Occipital lobe (tissue), 2 donors: Measurements from ENCODE around the gene APBA2. TPM values are rescaled to one million over a fixed set of nuclear protein-coding genes. Genes with fewer than 3 reads are reported as not detected.
A peak's percentile ranks its signal among the peaks of the same experiment; 100 is the strongest.
"Not testable (repeated sequence)": the region's sequence is repeated elsewhere in the genome, so short reads cannot be mapped to it uniquely, and the experiment has no call there.

ENCODE experiments used
- DNase-seq: peaks from one replicate; lab custom pipeline; 2025; lab: John Stamatoyannopoulos, UW
- total RNA-seq: library from RNA; depleted of rRNA; stranded (reverse); fragments of >200 nt; gene quantifications from one replicate; pipeline ENCODE4 v1.2.3, GENCODE V29; 2014

APBA2 gene
- total RNA-seq, 1 donor from 2014 or later, result 108 TPM

DNA sequence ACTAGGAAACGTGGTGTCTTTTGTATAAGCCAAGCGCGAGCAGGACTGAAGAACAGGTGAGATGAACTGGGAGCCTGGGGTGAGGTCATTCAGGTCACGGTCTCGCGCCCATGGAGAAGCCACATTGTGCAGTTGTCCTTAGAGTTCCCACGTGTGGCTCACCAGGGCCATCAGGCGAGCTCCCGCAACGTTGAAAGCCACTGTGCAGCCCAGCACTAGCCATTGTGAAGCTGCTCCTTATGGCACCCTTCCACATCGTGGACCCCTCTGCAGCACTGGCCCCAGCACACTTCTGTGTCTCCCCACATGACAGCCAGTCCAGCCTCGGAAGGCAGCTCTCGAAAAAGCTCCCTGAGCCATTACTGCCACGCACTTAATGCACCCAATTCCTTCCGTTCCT lies 7.6 kb upstream of the APBA2 start:
- no peak for DNase-seq

DNA sequence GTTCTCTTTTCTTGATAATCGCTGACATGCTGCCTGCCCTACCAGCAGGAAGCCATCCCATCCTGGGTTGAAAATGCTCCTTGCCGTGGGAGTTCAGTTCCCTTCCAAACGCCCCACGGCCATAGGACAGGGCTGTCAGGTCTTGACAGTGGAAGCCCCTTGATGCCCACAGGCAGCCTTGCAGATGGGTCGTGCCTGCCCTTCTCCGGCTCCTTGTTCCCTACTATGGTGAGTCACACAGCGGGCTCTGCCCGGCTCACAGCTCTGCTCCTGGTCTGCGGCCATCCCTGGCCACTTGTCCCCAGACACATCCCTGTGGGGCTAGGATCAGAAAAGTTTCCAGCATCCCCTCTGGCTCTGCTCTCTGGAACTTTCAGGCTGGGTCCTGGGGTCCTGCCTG lies 6.2 kb upstream of the APBA2 start:
- no peak for DNase-seq

DNA sequence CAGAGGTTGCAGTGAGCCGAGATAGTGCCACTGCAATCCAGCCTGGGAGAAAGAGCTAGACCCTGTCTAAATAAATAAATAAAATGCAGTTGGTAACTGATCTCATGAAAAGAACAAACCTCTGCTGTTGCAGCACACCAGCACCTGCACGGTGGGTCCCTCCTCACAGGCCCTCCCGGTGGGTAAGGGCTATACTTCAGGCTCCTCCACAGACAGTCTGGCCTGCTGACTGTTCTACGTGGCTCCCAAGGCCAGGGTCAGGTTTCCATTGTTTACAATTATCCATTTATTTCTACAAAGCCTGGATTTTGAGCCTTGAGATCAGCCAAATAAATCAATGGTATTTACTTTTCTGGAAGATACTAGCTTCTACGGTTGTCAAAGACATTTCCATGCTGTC lies 5.1 kb upstream of the APBA2 start:
- no peak for DNase-seq

DNA sequence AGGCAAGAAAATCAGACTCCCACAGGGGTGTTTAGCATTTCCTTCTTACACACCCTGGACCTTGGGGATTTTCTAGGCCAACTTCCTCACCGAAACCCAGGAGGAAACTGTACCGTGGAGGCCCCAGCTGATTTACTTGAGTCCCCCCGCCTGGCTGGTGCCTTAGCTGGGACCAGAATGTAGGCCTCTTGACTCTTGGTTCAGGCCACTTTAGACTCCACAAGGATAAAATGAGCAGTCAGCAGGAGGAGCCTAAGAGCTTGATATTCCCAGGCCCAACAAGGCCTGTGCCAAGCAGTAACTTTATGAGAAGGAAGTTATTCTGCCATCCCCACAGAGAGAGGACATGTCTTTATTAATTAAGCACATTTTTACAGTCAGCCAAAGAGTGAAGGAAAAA lies 4.6 kb upstream of the APBA2 start:
- DNase-seq, result no peak

DNA sequence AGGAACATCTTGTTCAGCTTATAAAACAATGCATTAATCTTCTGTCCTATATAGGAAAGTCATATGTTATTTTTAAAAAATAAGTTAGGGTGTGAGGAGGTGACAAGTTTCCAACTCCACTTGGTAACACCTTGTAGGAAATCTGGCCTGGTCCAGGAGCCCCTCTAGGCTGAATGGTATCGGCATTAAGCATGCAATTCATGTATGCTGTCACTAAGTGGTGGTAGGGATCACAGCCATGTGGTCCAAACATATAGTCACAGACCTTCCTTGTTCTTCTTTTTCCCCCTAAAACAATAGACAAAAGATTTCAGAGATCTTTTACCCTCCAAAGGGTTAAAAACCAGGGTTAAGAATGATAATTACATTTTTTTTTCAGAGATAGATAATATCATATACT lies 4.2 kb upstream of the APBA2 start:
- no peak for DNase-seq

DNA sequence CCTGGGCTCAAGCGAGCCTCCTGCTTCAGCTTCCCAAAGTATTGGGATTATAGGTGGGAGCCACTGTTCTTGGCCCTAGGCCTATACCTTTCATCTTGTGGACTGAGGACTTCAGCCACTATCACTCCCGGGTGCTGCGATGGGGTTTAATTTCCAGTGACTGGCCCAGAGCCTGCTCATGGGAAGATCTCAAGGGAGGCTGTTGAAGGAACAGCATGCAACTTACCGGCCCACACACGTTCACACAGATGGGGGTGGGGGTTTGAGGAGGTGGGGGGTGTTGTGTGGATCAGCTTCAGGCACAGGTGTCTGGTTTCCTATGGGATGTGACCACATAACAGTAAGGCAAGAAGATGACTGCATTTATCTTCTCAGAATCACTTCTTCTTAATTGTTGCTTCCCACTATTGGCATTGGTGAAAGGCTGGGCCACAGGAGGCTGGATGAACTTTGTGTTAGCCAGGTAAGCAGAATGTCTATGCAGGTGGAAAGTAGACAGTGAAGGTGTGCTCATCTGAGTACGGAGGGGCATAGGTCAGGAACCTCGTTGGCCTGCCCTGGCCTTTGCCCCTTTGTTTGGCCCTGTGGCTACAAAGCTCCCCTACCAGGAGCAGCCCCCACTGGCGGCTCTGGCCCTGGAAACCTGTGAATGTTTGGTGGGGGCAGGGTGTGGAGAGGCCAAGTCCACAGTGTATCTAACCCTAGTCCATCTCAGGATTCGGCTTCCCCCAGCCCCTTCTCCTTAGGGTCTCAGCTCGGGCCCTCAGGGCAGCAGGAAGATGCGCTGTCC lies 1.4 kb upstream of the APBA2 start:
- no peak for DNase-seq

DNA sequence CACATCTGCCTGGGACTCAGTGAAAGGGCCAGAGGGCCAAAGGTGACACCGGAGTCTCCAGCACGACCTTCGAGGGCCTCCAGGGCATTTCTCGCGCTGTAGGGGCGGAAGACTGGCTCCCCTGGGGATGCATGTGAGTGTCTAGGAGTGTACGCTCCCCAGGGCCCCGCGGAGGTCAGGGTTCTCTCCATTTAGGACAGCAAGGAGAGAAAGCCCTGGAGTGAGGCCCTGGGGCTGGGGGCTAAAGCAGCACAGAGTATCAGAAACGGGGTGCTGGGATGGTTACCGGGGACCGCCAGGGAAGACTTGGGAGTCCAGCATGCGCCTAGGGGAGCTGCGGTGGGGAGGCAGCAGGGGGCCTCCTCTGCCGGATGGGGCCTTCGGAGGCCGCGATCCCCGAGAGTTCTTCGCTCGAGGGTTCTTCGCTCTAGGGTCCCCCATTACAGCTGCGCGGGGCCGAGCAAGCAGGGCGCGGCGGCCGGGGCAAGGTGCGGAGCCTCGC lies 595 bp upstream of the APBA2 start:
- no peak for DNase-seq

DNA sequence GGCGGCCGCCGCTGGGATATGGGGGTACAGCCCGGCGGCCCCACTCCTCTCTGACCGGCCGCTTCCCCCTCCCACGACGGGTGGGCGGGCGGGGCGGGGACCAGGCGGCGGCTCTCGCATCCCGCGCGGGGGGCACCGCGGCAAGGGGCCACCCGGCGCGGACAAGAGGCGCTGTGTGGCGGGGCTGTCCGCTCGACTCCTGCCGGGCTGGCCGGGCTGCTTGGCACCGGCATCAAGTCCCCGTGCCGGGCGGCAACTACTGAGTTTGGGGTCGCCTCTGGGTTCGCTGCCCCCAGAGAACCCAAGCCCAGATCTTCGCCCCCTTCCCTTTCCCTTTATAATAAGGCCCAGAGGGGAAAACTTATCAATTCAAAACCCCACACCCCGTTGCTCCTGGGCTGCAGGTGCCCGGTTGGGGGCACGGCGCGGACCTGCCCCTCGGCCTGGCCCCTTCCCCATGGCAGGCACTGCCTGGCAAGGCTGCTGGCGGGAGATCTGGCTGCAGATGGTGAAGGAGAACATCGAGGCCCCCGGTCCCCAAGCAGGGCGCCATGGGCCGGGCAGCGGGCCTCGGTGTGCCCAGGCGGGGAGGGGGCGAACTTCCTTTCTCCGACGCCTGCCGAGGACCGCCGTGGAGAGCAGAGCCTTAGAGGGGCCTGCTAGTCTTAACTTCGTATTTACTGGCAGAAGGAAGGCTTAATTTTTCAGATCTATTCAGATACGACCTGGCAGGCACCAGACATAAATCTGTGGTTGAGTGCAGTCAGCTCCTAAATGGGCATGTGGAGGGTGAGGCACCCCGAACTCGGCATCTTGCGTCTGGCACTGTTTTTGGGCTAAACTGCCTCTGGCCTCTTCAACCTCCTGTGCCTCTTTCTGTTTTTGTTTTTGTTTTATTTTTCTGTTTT lies 911 bp downstream of the APBA2 start:
- DNase-seq, result no peak

DNA sequence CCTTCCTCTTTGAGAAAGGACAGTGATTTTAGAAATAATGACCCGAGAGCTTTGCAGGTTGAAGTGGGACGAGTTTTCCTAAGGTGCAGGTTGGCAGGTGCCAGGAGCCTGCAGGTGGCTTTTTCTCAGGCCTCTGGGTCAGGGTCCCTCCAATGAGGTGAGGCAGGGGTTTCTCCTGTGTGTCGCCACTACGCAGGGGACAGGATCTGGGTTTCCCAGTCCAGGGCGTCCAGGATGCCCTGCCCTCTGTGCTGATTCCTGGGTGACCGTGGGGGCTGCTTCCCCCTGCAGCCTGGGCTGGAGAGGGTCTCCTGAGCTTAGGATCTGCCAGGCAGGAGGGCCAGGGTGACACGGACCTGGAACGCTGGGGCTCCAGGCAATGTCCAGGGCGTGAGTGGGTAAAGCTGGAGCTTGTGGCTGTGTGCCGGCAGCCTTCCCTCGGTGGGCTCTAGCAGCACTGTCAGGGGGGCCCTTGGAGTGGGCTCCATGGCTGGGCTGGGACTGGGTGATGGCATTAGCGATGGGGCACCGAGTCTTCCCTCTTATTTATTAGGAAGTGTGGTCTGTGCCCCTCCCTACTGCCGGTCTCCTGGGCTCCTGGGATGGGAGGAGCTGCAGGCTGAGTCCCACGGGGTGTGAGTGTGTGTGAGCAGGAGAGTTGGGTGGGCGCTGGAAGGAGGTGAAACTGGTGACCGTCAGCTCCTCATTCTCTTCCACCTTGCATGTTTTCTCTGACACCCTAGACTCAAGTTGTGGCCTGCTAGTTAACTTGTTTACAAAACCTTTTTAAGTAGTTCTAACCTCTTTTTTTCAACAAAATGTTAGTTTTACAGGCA lies 1.8 kb downstream of the APBA2 start:
- no peak for DNase-seq

DNA sequence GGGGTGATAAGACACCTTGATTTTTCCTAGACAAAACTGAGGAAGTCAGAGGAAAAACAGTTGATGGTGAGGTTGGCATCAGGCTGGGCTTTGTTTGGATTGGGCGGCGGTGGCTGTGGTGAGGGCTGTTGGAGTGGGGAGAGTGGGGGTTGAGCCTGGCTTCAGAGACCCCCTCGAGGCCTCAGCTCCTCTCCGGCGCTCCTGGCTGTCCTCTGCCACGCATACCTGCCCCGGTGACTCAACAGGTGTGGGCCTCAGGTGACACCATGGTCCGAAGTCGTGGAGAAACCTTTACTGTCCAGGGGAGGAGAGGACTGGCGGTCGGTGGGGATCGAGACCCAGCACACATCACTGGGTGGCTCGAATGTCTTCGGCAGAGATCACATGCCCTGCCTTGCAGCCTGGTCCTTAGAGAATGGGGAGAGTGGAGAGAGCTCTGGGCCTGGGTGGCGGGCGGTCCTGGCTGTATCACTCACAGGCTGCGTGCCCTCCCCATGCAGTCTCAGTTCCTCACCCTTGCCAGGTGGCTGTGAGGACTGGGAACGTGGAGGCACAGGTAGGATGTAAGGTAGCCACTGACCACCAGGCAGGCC lies 2.6 kb downstream of the APBA2 start:
- no peak for DNase-seq

DNA sequence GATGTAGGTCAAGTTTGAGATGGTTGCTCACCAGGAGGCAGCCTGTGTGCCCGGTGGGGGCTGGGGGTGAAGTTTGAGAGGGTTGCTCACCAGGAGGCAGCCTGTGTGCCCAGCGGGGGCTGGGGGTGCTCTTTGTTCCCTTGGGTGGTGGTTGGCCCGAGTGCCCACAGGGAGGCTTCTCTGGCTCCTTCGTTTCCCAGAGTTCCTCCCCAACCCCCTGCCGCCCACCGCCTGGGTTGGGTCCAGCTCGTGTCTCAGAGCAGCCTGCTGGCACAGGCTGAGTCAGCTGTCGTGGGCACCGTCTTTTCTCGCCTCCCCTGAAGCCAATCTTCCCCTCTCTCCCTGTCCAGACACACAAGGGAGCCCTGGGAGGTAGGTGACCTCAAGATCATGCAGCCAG lies 3.1 kb downstream of the APBA2 start:
- DNase-seq, result peak; percentile 48

DNA sequence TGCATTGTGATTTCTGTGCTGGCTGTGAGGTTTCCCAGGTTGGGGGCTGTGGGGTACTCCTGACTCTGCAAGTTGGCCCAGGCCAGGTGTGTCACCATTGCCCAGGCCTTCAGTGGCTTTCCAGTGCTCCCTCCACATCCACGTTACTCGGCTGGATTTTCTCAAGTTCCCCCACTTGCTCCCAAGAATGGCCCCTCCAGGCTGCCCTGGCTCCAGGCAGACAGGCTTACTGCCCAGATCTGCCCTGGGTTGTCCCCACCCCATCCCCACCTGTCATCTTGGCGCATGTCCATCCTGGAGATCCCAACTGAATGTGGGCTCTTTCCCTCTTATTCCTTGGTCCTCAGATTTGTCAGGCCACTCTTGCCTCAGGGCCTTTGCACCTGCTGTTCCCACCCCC lies 3.6 kb downstream of the APBA2 start:
- DNase-seq, result no peak

DNA sequence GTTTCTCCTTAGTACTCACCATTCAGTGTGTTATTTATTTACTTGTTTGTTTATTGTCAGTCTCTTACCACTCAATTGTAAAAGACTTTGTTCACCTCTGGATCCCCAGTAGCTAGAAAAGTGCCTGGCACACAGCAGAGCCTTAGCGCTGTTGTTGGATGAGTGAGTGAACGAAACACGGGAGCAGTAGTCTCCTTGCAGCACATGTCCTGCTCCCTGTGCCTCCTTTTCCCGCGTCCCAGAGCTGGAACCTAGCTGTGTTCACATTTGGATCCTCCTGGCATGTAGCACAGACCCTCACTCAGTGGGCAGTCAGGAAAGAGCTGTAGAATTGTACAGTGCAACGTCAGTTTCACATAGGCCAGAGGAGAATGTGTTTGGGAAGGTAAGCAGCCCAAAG lies 4.1 kb downstream of the APBA2 start:
- not testable (repeated sequence) for DNase-seq

DNA sequence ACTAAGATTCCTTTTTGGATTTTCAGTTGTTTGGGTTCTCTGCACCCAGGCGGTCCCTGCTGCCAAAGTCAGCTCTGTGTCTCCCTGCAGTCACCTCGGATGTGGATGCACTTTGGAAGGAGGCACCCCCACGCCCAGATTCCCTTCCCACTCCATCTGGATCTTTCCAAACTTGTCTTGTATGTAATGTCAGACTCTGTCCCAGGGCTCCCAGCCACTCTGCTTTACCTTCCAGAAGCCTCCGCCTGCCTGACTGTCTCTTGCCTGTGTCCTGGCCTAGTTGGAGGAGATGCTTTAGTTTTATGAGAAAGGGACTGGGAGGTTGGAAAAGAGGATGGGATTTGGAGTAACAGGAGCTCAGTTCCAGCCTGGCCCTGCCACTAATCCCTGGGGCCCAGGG lies 4.5 kb downstream of the APBA2 start:
- DNase-seq, result not testable (repeated sequence)

DNA sequence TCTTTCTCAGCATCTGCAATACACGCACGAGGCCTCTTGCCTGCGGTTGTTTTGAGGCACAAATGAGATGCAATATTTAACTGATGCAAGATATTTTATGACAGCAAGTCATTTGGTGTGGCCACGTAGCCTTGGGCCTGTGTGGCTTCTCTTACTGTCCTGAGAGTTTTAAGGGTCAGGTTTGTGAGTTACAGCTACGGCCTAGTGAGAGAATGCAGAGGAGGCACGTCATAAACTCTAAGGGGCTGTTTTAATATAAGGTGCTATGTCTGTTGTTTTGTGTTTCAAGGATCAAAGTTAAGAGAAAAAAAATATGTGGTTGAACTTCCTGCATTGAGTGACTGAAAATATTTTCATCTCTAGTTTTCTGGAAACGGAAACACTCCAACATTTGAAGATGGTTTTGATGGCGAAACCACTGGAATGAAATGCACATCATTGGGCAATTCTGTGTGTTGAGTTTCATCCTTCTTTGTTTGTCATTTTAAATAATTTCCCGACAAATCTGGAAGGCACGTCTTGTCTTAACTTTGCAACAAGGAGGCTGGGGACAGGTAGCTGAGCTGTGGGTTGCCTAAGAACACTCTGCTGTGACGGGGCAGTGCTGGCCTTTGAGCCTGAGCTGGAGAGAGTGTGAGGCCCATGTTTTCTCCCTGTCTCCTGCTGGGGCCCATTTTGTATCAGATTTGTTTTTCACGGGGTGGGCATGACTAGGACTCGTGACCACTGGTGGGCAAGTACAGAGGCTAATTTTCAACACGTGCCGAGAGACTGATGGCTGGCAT lies 5.1 kb downstream of the APBA2 start:
- no peak for DNase-seq

DNA sequence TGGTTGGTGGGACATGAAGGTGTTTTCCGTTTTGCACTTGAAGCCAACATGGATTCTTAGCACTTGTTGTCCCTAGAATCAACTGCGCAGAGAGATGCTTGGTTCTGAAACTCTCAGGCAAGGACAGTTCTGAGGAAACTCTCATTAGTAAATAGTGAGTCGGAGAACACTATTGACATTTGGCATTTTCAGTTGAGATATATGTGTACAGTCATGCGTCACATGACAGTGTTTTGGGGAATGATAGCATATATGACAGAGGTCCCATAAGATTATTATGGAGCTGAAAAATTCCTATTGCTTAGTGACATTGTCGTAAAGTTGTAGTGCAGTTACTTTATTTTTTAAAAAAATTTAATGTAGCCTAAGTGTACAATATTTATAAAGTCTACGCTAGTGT lies 5.8 kb downstream of the APBA2 start:
- no peak for DNase-seq

DNA sequence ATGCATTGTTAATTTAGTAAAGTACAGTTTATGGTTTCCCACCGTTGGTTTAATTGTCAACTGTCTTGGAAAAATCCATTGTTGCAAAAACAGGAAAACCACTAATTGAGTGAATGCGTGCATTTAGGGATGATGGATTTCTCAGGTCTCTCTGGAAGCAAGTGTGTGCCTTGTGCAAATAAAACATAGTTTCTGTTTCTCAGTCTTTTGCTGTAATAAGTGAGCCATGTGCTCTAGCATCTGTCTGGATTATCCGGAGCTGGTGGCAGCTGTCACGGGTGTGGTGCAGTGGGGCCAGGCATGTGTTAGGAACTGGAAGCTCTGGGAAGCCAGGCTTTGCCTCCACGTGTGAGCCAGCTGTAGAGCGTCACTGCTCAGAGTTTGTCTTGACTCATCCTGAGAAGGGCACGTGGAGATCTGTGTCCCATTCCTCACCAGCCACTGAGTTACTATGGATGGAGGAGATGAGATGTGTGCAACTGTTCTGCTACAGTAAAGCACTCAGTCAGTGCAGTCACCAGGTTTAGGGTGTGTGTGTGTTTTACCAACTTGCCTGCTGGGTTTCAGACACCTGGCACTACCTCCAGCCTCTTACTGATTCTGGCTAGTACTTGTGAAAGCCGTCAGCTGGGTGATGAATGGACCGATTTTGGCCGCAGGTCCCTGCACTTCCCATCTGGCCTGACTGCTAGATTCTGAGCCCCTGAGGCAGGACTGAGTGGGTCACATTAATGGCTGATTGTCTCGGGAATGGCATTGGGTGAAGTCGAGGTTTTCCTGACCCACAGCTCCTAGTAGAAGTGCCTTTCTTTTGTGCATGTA lies 7.2 kb downstream of the APBA2 start:
- DNase-seq, result no peak

DNA sequence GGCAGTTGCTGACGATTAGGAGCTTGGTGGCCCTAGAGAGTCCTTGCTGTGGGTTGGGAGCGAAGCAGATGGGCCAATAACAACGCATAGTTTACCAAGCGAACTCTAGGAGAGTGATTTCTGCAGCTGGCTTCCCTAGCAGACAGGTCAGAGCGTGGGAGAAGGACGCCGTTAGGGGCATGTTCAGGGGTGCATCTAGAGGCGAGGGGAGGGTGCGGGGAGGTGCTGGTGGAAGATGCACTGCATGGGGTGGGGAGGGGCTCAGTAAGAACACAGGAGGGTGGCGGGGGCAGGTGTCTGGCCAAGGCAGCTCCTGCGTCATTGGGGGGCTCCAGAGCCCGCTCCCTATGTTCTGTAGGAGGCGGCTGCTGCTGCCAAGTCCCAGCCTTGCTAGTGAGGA lies 8.9 kb downstream of the APBA2 start:
- DNase-seq, result no peak

DNA sequence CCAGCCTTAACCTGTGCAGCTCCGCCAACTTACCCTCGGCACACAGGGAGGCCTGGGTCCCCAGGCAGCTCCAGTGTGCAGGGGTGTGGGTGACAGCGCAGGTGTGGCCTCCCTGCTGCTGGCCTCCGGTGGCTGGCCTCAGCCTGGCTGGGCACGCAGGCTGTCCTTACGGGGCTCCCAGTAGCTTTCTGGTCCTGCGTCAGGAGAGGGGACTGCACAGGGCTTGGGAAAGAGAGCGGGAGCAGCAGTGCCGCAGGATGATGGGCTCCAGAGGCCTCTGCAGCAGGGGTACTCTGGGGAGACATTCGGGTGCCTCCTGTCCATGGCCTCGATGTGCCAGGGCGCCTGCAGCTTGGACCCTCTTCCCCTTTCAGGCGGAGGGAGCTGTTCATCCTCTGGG lies 9.4 kb downstream of the APBA2 start:
- no peak for DNase-seq

DNA sequence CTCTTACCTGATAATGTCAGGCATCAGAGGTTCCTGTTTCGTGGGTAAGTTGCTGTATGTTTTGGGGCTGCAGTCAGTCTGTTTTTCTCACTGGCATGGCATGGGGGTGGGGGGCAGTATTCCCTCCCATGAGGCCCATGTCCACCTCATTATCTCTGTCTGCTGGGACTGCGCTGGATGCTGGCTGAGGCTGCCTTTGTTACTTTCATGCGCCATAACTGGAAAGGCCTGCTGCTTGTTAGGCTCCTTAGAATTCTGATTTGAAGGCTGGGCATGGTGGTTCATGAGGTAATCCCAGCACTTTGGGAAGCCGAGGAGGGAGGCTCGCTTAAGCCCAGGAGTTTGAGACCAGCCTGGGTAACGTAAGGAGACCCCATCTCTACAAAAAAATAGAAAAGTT lies 9.8 kb downstream of the APBA2 start:
- DNase-seq, result no peak
